ENCODE measurements around the gene CRB2.

DNA sequence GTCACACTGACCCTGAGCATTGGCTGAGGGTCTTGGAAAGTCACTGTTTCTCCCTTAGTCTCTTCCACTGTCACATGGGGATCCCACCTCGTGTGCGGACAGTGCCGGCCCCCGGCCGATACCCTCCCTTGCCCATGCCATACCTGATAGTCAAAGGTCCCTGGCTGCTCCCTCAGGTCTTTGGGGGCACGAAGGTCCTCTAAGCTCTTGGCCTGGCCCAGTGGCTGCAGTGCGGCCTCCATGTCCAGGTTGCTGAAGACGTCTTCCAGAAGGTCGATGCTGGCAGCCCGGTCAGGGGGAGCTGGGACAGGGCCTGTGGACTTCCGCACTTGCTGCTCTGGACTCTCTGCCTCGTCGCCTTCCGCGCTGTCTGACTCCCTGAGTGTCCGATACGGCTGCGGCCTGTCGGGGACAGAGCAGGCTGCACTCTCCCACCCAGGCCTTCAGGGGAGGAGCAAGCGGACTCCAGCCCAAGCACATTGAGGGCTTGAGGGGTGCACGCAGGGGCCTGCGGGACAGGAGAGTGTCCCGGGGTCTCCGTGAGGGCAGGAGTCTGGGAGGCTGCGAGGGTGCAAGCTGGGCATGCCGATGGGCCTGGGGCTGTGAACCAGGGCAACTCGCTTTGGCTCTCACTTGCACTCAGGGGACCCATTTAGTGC is 27.6 kb downstream of the CRB2 start:
- TF ChIP-seq POLR2A (IDR thresholded peaks at IDR 0.05; ENCODE audit: extremely low read depth, insufficient read length) (no peak), MYC (IDR thresholded peaks at IDR 0.05; ENCODE audit: low read depth, low read length) (no peak)
- TF ChIP-seq, protein P1, sequence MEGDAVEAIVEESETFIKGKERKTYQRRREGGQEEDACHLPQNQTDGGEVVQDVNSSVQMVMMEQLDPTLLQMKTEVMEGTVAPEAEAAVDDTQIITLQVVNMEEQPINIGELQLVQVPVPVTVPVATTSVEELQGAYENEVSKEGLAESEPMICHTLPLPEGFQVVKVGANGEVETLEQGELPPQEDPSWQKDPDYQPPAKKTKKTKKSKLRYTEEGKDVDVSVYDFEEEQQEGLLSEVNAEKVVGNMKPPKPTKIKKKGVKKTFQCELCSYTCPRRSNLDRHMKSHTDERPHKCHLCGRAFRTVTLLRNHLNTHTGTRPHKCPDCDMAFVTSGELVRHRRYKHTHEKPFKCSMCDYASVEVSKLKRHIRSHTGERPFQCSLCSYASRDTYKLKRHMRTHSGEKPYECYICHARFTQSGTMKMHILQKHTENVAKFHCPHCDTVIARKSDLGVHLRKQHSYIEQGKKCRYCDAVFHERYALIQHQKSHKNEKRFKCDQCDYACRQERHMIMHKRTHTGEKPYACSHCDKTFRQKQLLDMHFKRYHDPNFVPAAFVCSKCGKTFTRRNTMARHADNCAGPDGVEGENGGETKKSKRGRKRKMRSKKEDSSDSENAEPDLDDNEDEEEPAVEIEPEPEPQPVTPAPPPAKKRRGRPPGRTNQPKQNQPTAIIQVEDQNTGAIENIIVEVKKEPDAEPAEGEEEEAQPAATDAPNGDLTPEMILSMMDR (IDR thresholded peaks at IDR 0.05; ENCODE audit: low read depth, low read length), result no peak
